ENCODE results near the gene TRABD2B.

The TRABD2B gene

GRCh38 chr1:47886141-47886540, 111.0 kb downstream of the TRABD2B start:
- in situ Hi-C loops (cut with HindIII; ENCODE audit: low sequenced_read_pairs), result no loop called here

- in situ Hi-C loops (cut with HindIII; ENCODE audit: low sequenced_read_pairs), result no loop called here
These were observed 111.9 kb downstream of the TRABD2B start for GRCh38 chr1:47885062-47885830.

GRCh38 chr1:47883963-47884362, 113.2 kb downstream of the TRABD2B start:
- in situ Hi-C loops (cut with HindIII; ENCODE audit: low sequenced_read_pairs), result no loop called here

GRCh38 chr1:47881505-47882442, 115.4 kb downstream of the TRABD2B start:
- in situ Hi-C loops (cut with HindIII; ENCODE audit: low sequenced_read_pairs), result no loop called here

- in situ Hi-C loops (cut with HindIII; ENCODE audit: low sequenced_read_pairs), result no loop called here
These were observed 120.6 kb downstream of the TRABD2B start for GRCh38 chr1:47876587-47876963.

GRCh38 chr1:47875831-47876586, 121.2 kb downstream of the TRABD2B start:
- in situ Hi-C loops (cut with HindIII; ENCODE audit: low sequenced_read_pairs), result no loop called here

- in situ Hi-C loops (cut with HindIII; ENCODE audit: low sequenced_read_pairs), result no loop called here
These were observed 122.1 kb downstream of the TRABD2B start for GRCh38 chr1:47875036-47875435.

- in situ Hi-C loops (cut with HindIII; ENCODE audit: low sequenced_read_pairs), result no loop called here
These were observed 123.8 kb downstream of the TRABD2B start for GRCh38 chr1:47873337-47873736.

GRCh38 chr1:47872886-47873285, 124.3 kb downstream of the TRABD2B start:
- in situ Hi-C loops (cut with HindIII; ENCODE audit: low sequenced_read_pairs), result no loop called here

- in situ Hi-C loops (cut with HindIII; ENCODE audit: low sequenced_read_pairs), result no loop called here
These were observed 125.3 kb downstream of the TRABD2B start for GRCh38 chr1:47871799-47872353.

GRCh38 chr1:47870946-47871676, 126.1 kb downstream of the TRABD2B start:
- in situ Hi-C loops (cut with HindIII; ENCODE audit: low sequenced_read_pairs), result no loop called here

- in situ Hi-C loops (cut with HindIII; ENCODE audit: low sequenced_read_pairs), result no loop called here
These were observed 126.7 kb downstream of the TRABD2B start for GRCh38 chr1:47870480-47870879.

GRCh38 chr1:47868348-47868676, 128.9 kb downstream of the TRABD2B start:
- in situ Hi-C loops (cut with HindIII; ENCODE audit: low sequenced_read_pairs), result no loop called here

- in situ Hi-C loops (cut with HindIII; ENCODE audit: low sequenced_read_pairs), result no loop called here
These were observed 129.5 kb downstream of the TRABD2B start for GRCh38 chr1:47867438-47868347.

- in situ Hi-C loops (cut with HindIII; ENCODE audit: low sequenced_read_pairs), result no loop called here
These were observed 130.4 kb downstream of the TRABD2B start for GRCh38 chr1:47866601-47867437.

- in situ Hi-C loops (cut with HindIII; ENCODE audit: low sequenced_read_pairs), result no loop called here
These were observed 131.2 kb downstream of the TRABD2B start for GRCh38 chr1:47865881-47866535.

- in situ Hi-C loops (cut with HindIII; ENCODE audit: low sequenced_read_pairs), result no loop called here
These were observed 138.0 kb downstream of the TRABD2B start for GRCh38 chr1:47859092-47859743.
